ENCODE measurements around the gene BCL7A.

GRCh38 chr12:122097927-122098756 lies 76.5 kb downstream of the BCL7A start:
- TF ChIP-seq POLR2AphosphoS5 (IDR thresholded peaks at IDR 0.05) (peak; percentile 67 to 77 (median 74)), POLR2A (IDR thresholded peaks at IDR 0.05) (peak; percentile 49)

Data from transverse colon (tissue), 3 donors.